Subcutaneous abdominal adipose tissue (tissue), 5 donors: ENCODE measurements around the gene SH3PXD2A.

ENCODE experiments used
- H3K27ac ChIP-seq: one replicate; pipeline ENCODE4 v1.7.0; 2013; ENCODE audit warnings: low read depth, mild to moderate bottlenecking, inconsistent platforms, low read length, moderate library complexity
- H3K27me3 ChIP-seq, 5 donors: one replicate each; pipeline ENCODE4 v1.7.0; 2013; ENCODE audit warnings: low read length in 5 of 5, inconsistent platforms in 1 of 5; ENCODE audit not compliant: control insufficient read depth in 5 of 5, insufficient read depth in 4 of 5
- H3K36me3 ChIP-seq, 5 donors: one replicate each; pipeline ENCODE4 v1.7.0; 2013; ENCODE audit warnings: low read length in 5 of 5; ENCODE audit not compliant: control insufficient read depth in 5 of 5, insufficient read depth in 5 of 5
- H3K4me1 ChIP-seq, 5 donors: one replicate each; pipeline ENCODE4 v1.7.0; 2013; ENCODE audit warnings: low read length in 5 of 5, mild to moderate bottlenecking in 3 of 5, moderate library complexity in 1 of 5; ENCODE audit not compliant: control insufficient read depth in 5 of 5, insufficient read depth in 5 of 5
- H3K4me3 ChIP-seq, 5 donors: one replicate each; pipeline ENCODE4 v1.7.0; 2013; ENCODE audit warnings: low read length in 5 of 5, low read depth in 1 of 5
- H3K9ac ChIP-seq, 5 donors: one replicate each; pipeline ENCODE4 v1.7.0; 2013; ENCODE audit warnings: low read length in 5 of 5, mild to moderate bottlenecking in 4 of 5, moderate library complexity in 3 of 5
- H3K9me3 ChIP-seq, 5 donors: one replicate each; pipeline ENCODE4 v1.7.0; 2013; ENCODE audit warnings: low read length in 5 of 5; ENCODE audit not compliant: control insufficient read depth in 5 of 5
- donor health status: healthy.
- donor health status: healthy.
- donor health status: healthy.
- donor health status: healthy.
- donor health status: healthy.

The SH3PXD2A gene

GRCh38 chr10:103828587-103829197, 26.7 kb downstream of the SH3PXD2A start:
- H3K9me3 ChIP-seq: no peaks in the 10 kb centered on the region
- H3K27ac ChIP-seq: no peak overlapping the region
- peaks cover 0 to 2% (median 0%) of the 10 kb centered on the region in 5 donors for H3K36me3 ChIP-seq
- H3K27me3 ChIP-seq: no peaks in the 10 kb centered on the region
- peaks cover under 1 to 33% (median 14%) of the 10 kb centered on the region in 5 donors for H3K4me1 ChIP-seq
- no peak overlapping the region for H3K9ac ChIP-seq
- H3K4me3 ChIP-seq: no peak overlapping the region

DNA sequence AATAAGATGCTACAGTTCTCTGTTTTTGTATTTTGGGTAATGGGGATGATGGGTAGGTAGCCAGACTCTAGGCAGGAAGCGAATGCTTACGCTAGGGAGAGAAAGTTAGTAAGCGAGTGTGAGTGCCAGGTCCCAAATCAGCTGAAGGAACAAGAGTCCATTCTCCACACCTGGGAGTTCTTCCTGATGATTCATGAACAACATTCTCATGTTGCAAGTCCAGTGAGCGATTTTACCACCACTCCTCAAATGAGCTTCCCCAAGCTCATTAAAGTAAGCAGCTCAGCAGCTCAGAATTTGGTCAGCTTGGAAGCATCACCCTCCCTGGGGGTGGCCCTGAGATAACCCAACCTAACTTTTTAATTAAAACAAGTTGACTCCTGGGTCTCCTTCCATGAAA, 27.3 kb downstream of the SH3PXD2A start:
- Histone ChIP-seq H3K9ac (no peak overlapping the region), H3K36me3 (peaks cover 0 to 2% (median 0%) of the 10 kb centered on the region in 5 donors), H3K27ac (no peak overlapping the region)

DNA sequence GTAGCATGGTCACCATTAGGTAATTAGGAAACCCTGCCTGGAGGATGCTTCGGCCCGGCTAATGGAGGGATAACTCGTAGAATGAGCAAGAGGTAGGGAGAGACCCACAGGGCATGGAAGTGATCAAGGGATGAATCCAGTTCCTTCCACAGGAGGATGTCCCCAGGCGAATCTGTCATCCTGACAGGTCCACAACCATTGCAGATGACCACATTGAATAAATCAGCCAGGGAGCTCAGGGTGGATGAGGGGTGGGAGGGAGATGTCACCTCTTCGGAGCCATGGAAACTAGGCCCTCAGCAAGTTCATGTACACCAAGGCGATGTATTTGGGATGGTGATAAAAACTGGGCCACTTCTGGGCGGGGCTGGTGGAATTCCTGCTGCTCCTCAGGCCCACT, 28.5 kb downstream of the SH3PXD2A start:
- Histone ChIP-seq H3K4me3 (no peak overlapping the region), H3K9ac (no peak overlapping the region), H3K4me1 (peaks cover 0 to 36% (median 21%) of the 10 kb centered on the region in 5 donors)

More for the DNA sequence above, 27.3 kb downstream of the SH3PXD2A start:
- Histone ChIP-seq H3K4me1 (peaks cover 0 to 36% (median 16%) of the 10 kb centered on the region in 5 donors), H3K4me3 (no peak overlapping the region), H3K27me3 (no peaks in the 10 kb centered on the region), H3K9me3 (no peaks in the 10 kb centered on the region)

GRCh38 chr10:103824281-103824680, 31.1 kb downstream of the SH3PXD2A start:
- Histone ChIP-seq H3K4me1 (peaks cover 0 to 49% (median 36%) of the 10 kb centered on the region in 5 donors), H3K9me3 (no peaks in the 10 kb centered on the region), H3K9ac (peak overlapping the region in 1 of 5 donors; percentile 12), H3K27ac (no peak overlapping the region), H3K4me3 (no peak overlapping the region), H3K36me3 (peaks cover 0 to 2% (median 0%) of the 10 kb centered on the region in 5 donors), H3K27me3 (peaks cover 0 to 4% (median 0%) of the 10 kb centered on the region in 5 donors)

More for the DNA sequence above, 28.5 kb downstream of the SH3PXD2A start:
- H3K36me3 ChIP-seq: peaks cover 0 to 2% (median 0%) of the 10 kb centered on the region in 5 donors
- no peak overlapping the region for H3K27ac ChIP-seq
- no peaks in the 10 kb centered on the region for H3K27me3 ChIP-seq
- H3K9me3 ChIP-seq: no peaks in the 10 kb centered on the region

- no peaks in the 10 kb centered on the region for H3K9me3 ChIP-seq
- H3K36me3 ChIP-seq: peaks cover 0 to 2% (median 0%) of the 10 kb centered on the region in 5 donors
- H3K27me3 ChIP-seq: peaks cover 0 to 4% (median 0%) of the 10 kb centered on the region in 5 donors
- no peak overlapping the region for H3K4me3 ChIP-seq
- peak overlapping the region in 1 of 5 donors; percentile 12 for H3K9ac ChIP-seq
- no peak overlapping the region for H3K27ac ChIP-seq
- peaks cover 0 to 51% (median 38%) of the 10 kb centered on the region in 5 donors for H3K4me1 ChIP-seq
Measured at GRCh38 chr10:103823706-103824272, 31.6 kb downstream of the SH3PXD2A start.

- Histone ChIP-seq H3K36me3 (no peaks in the 10 kb centered on the region), H3K9me3 (no peaks in the 10 kb centered on the region), H3K27ac (no peak overlapping the region), H3K9ac (no peak overlapping the region), H3K4me1 (peaks cover 0 to 51% (median 38%) of the 10 kb centered on the region in 5 donors), H3K4me3 (no peak overlapping the region), H3K27me3 (peaks cover 0 to 4% (median 0%) of the 10 kb centered on the region in 5 donors)
Measured at GRCh38 chr10:103822800-103823199, 32.6 kb downstream of the SH3PXD2A start.

DNA sequence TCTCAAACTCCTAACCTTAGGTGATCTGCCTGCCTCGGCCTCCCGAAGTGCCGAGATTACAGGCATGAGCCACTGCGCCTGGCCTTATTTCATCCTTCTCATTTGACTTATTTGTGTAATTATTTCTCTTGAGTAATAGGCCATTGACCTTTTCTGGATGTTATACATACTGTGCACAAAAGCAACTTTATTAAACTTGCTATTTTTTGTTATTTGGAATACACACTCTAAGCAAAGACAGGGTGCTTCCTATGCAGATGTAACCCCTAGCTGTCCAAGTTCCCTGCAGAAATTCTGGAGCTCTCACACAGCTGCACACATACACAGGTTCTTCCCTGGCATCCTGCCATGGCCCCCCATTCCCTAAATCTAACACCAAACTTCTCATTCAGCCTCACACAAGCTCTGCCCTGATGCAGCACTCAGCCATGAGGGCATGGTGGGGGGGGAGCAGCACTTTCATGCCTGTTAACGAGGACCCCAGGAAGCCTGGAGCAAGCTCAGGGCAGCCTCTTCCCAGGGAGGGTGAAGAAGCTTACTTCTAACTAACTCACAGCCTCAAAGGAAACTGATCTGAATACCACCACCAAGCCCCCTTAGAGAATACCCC, 33.2 kb downstream of the SH3PXD2A start:
- H3K4me1 ChIP-seq: peaks cover 0 to 51% (median 38%) of the 10 kb centered on the region in 5 donors
- peaks cover 0 to 4% (median 0%) of the 10 kb centered on the region in 5 donors for H3K27me3 ChIP-seq
- no peak overlapping the region for H3K27ac ChIP-seq
- H3K36me3 ChIP-seq: no peaks in the 10 kb centered on the region
- H3K4me3 ChIP-seq: no peak overlapping the region
- no peak overlapping the region for H3K9ac ChIP-seq
- H3K9me3 ChIP-seq: no peaks in the 10 kb centered on the region

DNA sequence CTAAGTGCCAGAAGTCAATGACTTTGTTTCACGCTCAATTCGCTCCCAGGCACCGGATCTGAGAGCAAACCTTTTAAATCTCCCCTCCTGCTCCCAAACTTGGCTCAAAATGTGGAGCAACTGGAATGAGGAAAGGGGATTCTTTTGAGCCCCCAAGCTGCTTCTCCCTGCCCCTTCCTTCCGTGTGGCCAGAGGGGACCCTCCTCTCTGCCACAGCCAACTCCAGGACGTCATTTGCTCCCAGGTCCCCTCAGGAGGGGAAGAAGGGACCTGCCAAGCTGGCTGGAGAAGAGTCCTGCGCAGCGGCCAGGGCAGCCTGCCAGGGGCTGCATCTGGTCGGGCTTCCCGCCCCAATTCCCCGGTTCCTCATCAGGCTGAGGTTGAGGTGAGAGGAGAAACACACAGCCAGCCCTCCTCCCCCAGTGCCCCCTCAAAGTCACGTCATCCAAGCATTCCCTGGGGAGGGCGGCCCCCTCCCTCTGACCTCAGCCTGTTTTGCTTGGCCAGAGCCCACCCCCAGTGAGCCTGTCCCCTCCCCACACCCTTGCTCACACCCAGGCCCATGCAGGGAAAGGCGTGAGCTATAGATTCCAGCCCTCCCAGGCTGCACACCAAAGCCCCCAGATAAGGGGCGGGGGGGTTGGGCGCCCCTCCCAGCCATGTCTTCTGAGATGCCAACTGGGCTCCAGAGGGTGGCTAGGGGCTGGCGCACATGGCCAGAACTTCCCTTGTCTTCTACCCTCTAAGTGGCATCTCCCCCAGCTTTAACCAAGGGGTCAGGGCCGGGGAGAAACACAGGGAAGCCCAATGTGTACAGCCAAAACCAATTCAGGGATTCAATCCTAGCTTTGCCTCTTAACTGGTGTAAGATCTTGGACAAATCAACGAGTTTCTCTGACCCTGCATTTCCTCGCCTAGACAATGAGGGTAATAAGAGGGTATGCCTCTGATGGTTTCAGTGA, 35.0 kb downstream of the SH3PXD2A start:
- peaks cover 0 to 46% (median 38%) of the 10 kb centered on the region in 5 donors for H3K4me1 ChIP-seq
- no peaks in the 10 kb centered on the region for H3K36me3 ChIP-seq
- H3K27ac ChIP-seq: no peak overlapping the region
- H3K9me3 ChIP-seq: no peaks in the 10 kb centered on the region
- H3K27me3 ChIP-seq: peaks cover 0 to 4% (median 0%) of the 10 kb centered on the region in 5 donors
- H3K9ac ChIP-seq: peak overlapping the region in 1 of 5 donors; percentile 26
- peak overlapping the region in 4 of 5 donors; percentile 13 to 26 (median 14) for H3K4me3 ChIP-seq

- Histone ChIP-seq H3K27me3 (peaks cover 0 to 4% (median 0%) of the 10 kb centered on the region in 5 donors), H3K27ac (no peak overlapping the region), H3K9me3 (no peaks in the 10 kb centered on the region), H3K9ac (no peak overlapping the region), H3K4me3 (no peak overlapping the region), H3K36me3 (no peaks in the 10 kb centered on the region), H3K4me1 (peaks cover 0 to 38% (median 34%) of the 10 kb centered on the region in 5 donors)
Measured at GRCh38 chr10:103819493-103819892, 35.9 kb downstream of the SH3PXD2A start.
